GM19397 (cell line): ENCODE measurements around the gene INSIG2.
A peak's percentile ranks its signal among the peaks of the same experiment; 100 is the strongest.

ENCODE experiments used
- ATAC-seq: cut with Tn5 transposase; IDR thresholded peaks from one replicate; pipeline ENCODE4 v1.9.1; 2021; ENCODE audit warnings: mild to moderate bottlenecking, moderate library complexity; ENCODE audit not compliant: unreplicated experiment

Gene INSIG2

DNA sequence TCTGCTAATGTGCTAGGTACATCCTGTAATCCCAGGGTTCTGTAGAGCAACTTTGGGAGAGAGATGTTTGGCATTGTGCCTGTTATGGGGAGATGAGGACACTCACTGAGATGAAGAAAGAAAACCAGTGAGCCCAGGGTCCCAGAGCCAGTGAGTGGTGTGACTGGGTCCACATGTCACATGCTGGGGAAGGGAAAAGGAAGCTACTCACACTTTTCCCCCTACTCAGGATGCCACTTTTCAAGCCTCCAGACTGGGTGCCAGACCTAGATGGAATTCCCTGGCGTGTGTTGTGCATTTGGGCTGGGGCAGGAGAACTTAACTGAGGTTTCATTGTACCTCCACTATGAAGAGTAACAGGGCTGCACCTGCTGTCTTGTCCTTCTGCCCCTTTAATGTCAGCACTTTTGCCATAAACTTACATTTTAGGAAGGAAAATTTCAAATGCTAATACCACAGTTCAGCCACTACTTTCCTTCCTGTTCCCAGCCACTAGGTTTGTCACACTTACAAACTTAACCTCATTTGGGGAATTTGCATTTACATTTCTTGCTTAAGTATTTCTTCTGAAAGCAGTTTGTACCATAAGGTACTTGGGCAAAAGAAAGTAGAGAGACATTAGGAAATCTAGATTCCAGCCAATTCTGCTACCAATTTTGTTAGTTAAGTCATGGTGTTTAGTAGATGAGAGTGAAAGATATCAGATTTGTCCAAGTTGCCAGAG is 10.2 kb downstream of the INSIG2 start:
- ATAC-seq = no peak

DNA sequence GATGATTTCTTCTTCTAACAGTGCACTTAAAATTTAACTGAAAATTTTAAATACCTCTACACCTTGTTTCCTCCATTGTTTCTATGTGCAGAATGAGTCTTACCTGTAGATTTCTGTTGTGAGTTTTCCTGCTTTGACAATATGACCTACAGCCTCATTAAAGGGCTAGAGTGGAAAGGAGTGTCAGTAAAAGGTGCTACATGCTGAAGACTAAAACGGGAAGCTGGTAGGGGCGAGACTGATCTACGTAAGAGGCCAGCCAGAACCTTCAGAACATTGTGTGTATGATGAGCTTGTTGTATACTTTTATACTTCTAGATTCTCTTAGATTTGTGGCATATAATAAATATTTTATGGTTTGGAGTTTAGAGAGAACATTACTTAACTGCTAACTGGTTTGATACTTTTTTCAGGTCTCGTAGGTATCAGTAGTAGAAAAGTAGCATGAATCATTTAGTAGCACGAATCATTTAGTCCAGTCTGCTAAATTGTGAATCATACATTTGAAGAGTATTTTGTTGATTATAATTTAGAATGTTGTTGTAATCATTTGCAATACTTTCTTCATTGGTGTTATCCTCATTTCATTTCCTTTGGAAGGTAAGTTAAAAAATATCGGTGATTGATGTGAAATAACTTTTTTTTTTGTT is 14.3 kb downstream of the INSIG2 start:
- ATAC-seq = no peak

DNA sequence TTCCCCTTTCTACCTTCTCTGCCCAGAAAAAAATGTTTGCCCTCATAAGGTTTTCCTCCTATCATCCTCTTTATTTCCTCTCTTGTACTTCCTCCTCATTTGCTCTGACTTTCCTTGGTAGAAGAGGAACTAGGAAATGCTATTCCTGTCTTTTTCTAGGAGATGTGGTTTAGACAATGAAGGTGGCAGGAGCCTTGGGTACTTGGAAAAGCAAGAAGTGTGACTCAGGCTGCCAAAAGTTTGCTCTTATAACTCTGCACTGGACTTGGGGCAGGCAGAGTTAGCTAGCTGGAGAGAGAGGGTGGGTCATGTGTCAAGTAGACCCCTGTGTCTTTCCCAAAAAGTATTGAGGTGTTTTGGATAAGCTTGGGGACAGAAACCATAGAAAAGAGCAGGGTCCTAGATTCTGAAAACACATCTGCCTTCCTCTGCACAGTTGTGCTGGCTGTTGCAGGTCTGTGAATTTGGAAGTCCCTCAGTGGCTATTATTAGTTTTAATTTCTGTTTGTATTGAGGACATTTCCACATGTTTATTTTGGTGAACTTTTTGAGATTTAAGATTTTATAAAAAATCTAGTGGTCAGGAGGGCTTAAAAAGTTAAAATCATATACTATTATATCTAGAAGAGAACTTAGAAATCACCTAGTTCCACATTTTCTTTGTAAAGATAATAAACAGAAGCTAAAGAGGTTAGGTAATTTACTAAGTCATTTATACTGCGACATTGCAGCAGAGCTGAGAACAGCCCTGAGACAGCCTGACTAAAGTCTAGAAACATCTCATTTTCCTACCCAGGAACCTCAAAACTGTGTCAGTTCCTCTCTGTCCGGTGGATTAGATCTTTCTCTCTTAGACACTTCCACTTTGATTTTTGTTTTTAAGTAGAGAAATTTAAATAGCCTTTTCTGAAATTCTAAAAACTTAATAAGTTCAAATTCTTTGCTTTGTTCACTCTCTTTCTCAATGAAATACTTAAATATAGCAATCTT is 16.0 kb downstream of the INSIG2 start:
- ATAC-seq = peak; percentile 95

- ATAC-seq = no peak
Measured at GRCh38 chr2:118105497-118105896, 17.2 kb downstream of the INSIG2 start.

- no peak for ATAC-seq
Measured at GRCh38 chr2:118106926-118107325, 18.7 kb downstream of the INSIG2 start.

- ATAC-seq = no peak
Measured at GRCh38 chr2:118110310-118110709, 22.0 kb downstream of the INSIG2 start.

- no peak for ATAC-seq
Measured at GRCh38 chr2:118110991-118111390, 22.7 kb downstream of the INSIG2 start.

DNA sequence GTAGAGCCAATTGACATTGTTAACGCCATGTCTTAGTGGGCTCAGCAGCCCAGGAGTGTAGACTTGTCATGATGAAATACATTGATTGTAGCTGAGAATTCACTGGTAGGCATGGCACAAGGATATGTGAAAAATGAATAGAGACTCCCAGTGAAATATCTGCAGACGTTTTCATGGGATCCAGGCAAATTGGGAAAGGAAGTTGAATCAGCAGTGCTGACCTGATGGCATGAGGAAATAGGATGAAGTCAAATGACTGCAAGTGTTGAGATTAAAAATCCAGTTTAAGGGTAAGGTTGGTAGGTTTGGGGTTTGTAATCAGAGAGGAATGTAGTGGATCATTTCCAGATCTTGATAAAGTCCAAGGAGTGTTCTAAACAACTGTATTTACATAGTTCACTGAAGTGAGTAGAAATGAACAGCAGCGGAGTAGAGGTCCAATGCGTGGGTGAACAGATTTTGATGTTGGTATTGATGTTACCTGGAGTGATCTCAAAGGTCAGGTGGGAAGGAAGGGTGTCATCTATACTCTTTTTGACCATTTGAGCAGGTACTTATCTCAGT is 24.6 kb downstream of the INSIG2 start:
- no peak for ATAC-seq

- ATAC-seq = no peak
Measured at GRCh38 chr2:118114863-118115262, 26.6 kb downstream of the INSIG2 start.

DNA sequence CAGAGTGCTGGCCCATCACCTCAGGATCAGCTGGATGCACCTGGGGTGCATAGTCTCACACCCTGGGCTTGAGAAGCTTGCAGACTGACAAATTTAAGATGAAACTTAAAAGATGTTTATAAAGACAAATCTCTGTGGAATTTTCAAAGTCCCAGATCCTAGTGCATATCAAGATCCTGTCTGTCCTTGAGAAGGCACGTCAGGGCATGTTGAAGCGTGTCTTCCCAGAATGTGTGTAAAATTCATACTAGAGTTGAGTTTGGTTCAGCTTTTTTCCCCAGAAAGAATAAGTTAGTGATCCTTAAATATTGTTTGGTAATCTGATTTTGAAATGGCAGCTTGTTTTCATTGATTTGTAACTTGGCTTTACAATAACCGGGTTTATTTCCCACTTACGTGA is 27.5 kb downstream of the INSIG2 start:
- no peak for ATAC-seq

GRCh38 chr2:118118479-118118878 is 30.2 kb downstream of the INSIG2 start:
- ATAC-seq = no peak

DNA sequence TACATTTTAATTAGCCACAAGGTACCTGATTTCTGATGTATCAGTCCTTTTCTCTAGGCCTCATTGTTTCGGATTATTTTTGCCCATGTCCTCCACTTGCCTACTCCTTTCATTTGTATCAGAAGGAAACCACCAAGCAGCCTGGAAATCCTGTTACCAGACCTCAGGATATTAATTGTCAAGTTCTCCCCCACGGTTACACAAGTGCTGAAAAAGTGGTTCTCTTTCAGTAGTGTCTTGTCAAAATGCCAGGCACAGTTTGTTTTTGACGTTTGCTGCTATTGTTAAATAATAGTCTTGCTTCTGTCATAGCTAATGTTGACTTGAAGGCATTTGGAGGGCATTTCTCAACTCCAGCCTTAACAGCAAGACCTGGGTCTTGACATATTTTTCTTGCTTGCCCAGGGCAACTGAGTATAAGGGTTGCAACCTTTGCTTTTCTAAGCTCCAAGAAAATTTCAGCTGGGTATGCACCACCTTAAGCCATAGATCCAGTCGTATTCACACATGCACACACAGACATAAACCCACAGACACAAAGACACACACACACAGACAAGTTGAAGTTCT is 31.0 kb downstream of the INSIG2 start:
- ATAC-seq = no peak

- ATAC-seq = no peak
Measured at GRCh38 chr2:118119761-118120400, 31.6 kb downstream of the INSIG2 start.

- ATAC-seq = no peak
Measured at GRCh38 chr2:118120401-118120780, 32.1 kb downstream of the INSIG2 start.

DNA sequence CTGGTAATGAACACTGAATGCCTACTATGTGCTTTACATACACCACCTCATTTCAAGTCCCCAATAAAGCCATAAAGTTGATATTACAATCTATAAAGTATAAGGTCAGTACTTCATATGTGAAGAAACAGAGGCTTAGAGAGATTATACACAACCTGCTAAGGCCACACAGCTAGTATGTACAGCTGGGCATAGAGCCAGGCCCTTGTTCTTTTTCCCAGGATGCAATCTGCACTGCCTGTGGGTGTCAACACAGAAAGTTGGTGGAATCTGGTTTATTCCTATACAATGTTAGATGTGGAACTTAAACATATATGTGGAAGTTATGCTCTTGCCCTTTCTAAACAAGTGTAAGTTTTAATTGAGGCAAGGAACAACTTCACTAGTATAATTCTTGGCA is 32.8 kb downstream of the INSIG2 start:
- no peak for ATAC-seq

- no peak for ATAC-seq
Measured at GRCh38 chr2:118121986-118122524, 33.8 kb downstream of the INSIG2 start.

GRCh38 chr2:118122594-118123281 is 34.5 kb downstream of the INSIG2 start:
- peak; percentile 89 for ATAC-seq

DNA sequence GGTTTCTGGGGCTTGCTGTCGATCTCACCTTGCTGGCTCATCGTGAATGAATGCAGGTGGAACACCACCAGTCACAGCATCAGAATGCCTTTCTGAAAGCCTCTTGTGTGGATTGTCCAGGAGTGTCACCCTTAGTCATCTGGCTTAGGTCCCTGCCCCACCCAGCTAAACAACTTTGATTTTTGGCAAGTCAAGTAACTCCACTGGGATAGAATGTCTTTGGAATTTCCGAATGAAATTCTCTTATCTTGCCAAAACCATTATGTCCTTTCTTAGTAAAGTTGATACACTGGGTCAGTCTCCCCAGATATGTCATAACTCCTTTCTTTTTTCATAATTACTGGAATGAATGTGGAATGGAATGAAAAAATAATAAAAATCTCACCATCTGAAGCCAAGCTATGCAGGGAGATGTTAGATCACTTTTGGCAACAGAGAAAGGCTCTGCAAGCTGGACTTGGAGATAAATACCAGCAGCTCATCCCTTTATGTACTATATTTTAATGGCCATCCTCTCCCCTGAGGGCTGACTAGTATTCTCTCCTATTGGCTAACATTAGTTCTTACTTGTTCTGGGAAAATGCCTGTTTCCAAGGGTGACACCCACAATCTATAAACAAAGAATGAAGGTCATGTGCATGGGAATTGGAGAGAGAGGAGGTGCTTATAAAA is 35.4 kb downstream of the INSIG2 start:
- ATAC-seq = no peak
